GM12874 (cell line): Measurements from ENCODE around the gene MYL7.

ENCODE experiments used
- CTCF ChIP-seq: IDR thresholded peaks from 2 replicates; pipeline ENCODE4 v1.5.1; 2011; ENCODE audit warnings: low read depth, mild to moderate bottlenecking, control low read depth, low read length, moderate library complexity; ENCODE audit not compliant: insufficient read depth

Gene MYL7

GRCh38 chr7:44121761-44122420, 19.2 kb downstream of the MYL7 start:
- TF ChIP-seq CTCF, result no peak

GRCh38 chr7:44120395-44120794, 20.7 kb downstream of the MYL7 start:
- no peak for TF ChIP-seq CTCF

GRCh38 chr7:44119829-44120380, 21.2 kb downstream of the MYL7 start:
- TF ChIP-seq CTCF, result no peak

GRCh38 chr7:44117801-44118429, 23.2 kb downstream of the MYL7 start:
- TF ChIP-seq CTCF, result no peak

GRCh38 chr7:44116789-44117666, 24.1 kb downstream of the MYL7 start:
- TF ChIP-seq CTCF, result no peak

GRCh38 chr7:44116087-44116788, 24.9 kb downstream of the MYL7 start:
- no peak for TF ChIP-seq CTCF
